OCI-LY1 (cell line): ENCODE results near the gene EPHX1.

ENCODE experiments used
- H2AFZ ChIP-seq: fragments of 200-600 bp; sonication (generic), shearing (Covaris generic); 2 replicates; pipeline ENCODE4 v1.6.0; 2014; ENCODE audit warnings: antibody characterized with exemption, mild to moderate bottlenecking, low read length
- H3F3A ChIP-seq: fragments of 200-600 bp; sonication (generic), shearing (Covaris generic); 2 replicates; pipeline ENCODE4 v1.6.0; 2014; ENCODE audit warnings: mild to moderate bottlenecking, antibody characterized with exemption, low read length, moderate library complexity; ENCODE audit not compliant: insufficient read depth
- H3K27ac ChIP-seq: fragments of 200-600 bp; sonication (generic); 2 replicates; pipeline ENCODE4 v1.5.1; 2014; ENCODE audit warnings: low read length, mixed run types, mild to moderate bottlenecking, low read depth; ENCODE audit not compliant: poor library complexity, severe bottlenecking
- H3K27me3 ChIP-seq: fragments of 200-600 bp; sonication (generic); 2 replicates; pipeline ENCODE4 v1.6.0; 2014; ENCODE audit warnings: antibody characterized with exemption, mild to moderate bottlenecking, low read length, moderate library complexity; ENCODE audit not compliant: insufficient read depth
- H3K36me3 ChIP-seq: fragments of 200-600 bp; sonication (generic); 2 replicates; pipeline ENCODE4 v1.6.1; 2014; ENCODE audit warnings: mild to moderate bottlenecking, antibody characterized with exemption, low read length, moderate library complexity, mixed read lengths; ENCODE audit not compliant: insufficient read depth
- H3K4me1 ChIP-seq: fragments of 200-600 bp; sonication (generic); 2 replicates; pipeline ENCODE4 v1.5.1; 2014; ENCODE audit warnings: mild to moderate bottlenecking, low read length, moderate library complexity; ENCODE audit not compliant: insufficient read depth, severe bottlenecking
- H3K4me2 ChIP-seq: fragments of 200-600 bp; sonication (generic), shearing (Covaris generic); 2 replicates; pipeline ENCODE4 v1.6.1; 2014; ENCODE audit warnings: low read length
- H3K4me3 ChIP-seq: fragments of 200-600 bp; sonication (generic); 2 replicates; pipeline ENCODE4 v1.5.1; 2014; ENCODE audit warnings: low read length, low read depth, mild to moderate bottlenecking, mixed read lengths; ENCODE audit not compliant: poor library complexity, severe bottlenecking
- H3K79me2 ChIP-seq: fragments of 200-600 bp; shearing (Covaris generic); 2 replicates; pipeline ENCODE4 v1.6.1; 2016; ENCODE audit warnings: mixed run types, low read length, mixed read lengths; ENCODE audit not compliant: insufficient read depth
- H3K9ac ChIP-seq: fragments of 200-600 bp; sonication (generic), shearing (Covaris generic); 2 replicates; pipeline ENCODE4 v1.6.1; 2014; ENCODE audit warnings: mild to moderate bottlenecking, low read length, mixed read lengths
- H3K9me2 ChIP-seq: fragments of 200-600 bp; sonication (generic), shearing (Covaris generic); 2 replicates; pipeline ENCODE4 v1.6.1; 2014; ENCODE audit warnings: low read depth, mild to moderate bottlenecking, low read length, mixed read lengths
- H3K9me3 ChIP-seq: fragments of 200-600 bp; shearing (Covaris generic); 2 replicates; pipeline ENCODE4 v1.6.1; 2014; ENCODE audit warnings: low read length, mixed read lengths
- H4K20me1 ChIP-seq: fragments of 200-600 bp; sonication (generic), shearing (Covaris generic); 2 replicates; pipeline ENCODE4 v1.6.0; 2016; ENCODE audit warnings: mild to moderate bottlenecking, low read length; ENCODE audit not compliant: insufficient read depth
- CTCF ChIP-seq: fragments of 200-600 bp; sonication (generic), shearing (Covaris generic); IDR thresholded peaks from 2 replicates; pipeline ENCODE4 v1.5.1; 2017; ENCODE audit warnings: mild to moderate bottlenecking, antibody characterized with exemption, low read length, moderate library complexity, mixed read lengths
- EZH2 ChIP-seq: fragments of 200-600 bp; sonication (generic), shearing (Covaris generic); IDR thresholded peaks from 2 replicates; pipeline ENCODE4 v1.8.0; 2017; ENCODE audit warnings: borderline replicate concordance, mixed run types, mild to moderate bottlenecking, antibody characterized with exemption, low read length, moderate library complexity, mixed read lengths

Gene EPHX1

GRCh38 chr1:225870911-225871310 lies 61.0 kb downstream of the EPHX1 start:
- Histone ChIP-seq H3K4me3 (no peak overlapping the region), H3K9ac (no peak overlapping the region), H3F3A (no peaks in the 10 kb centered on the region), H3K27ac (no peak overlapping the region), H3K4me1 (peaks cover 8% of the 10 kb centered on the region), H3K79me2 (no peaks in the 10 kb centered on the region), H4K20me1 (no peaks in the 10 kb centered on the region), H3K36me3 (peaks cover 19% of the 10 kb centered on the region; the same call in 1 of the 2 replicates), H3K9me2 (no peaks in the 10 kb centered on the region), H3K4me2 (no peak overlapping the region), H2AFZ (no peak overlapping the region), H3K27me3 (no peaks in the 10 kb centered on the region), H3K9me3 (no peaks in the 10 kb centered on the region)
- TF ChIP-seq EZH2, result no peak
- TF ChIP-seq CTCF, result no peak

- TF ChIP-seq EZH2 (no peak), CTCF (no peak)
- Histone ChIP-seq H3K36me3 (peaks cover 19% of the 10 kb centered on the region; the same call in 1 of the 2 replicates), H3K9me3 (no peaks in the 10 kb centered on the region), H3K27ac (no peak overlapping the region), H3K9ac (no peak overlapping the region), H3K27me3 (no peaks in the 10 kb centered on the region), H3K79me2 (no peaks in the 10 kb centered on the region), H2AFZ (no peak overlapping the region), H3K4me1 (peaks cover 2% of the 10 kb centered on the region), H3K4me3 (no peak overlapping the region), H3K4me2 (no peak overlapping the region), H3K9me2 (no peaks in the 10 kb centered on the region), H4K20me1 (no peaks in the 10 kb centered on the region), H3F3A (no peaks in the 10 kb centered on the region)
These were observed 61.6 kb downstream of the EPHX1 start for GRCh38 chr1:225871359-225872074.

GRCh38 chr1:225872075-225872430 lies 62.1 kb downstream of the EPHX1 start:
- Histone ChIP-seq H3F3A (no peaks in the 10 kb centered on the region), H3K79me2 (no peaks in the 10 kb centered on the region), H3K36me3 (peaks cover 19% of the 10 kb centered on the region; the same call in 1 of the 2 replicates), H3K27me3 (no peaks in the 10 kb centered on the region), H4K20me1 (no peaks in the 10 kb centered on the region), H3K4me1 (no peaks in the 10 kb centered on the region), H3K27ac (no peak overlapping the region), H2AFZ (no peak overlapping the region), H3K9me3 (no peaks in the 10 kb centered on the region), H3K4me3 (no peak overlapping the region), H3K9me2 (no peaks in the 10 kb centered on the region), H3K4me2 (no peak overlapping the region), H3K9ac (no peak overlapping the region)
- TF ChIP-seq CTCF (no peak), EZH2 (no peak)
